Right atrium auricular region (tissue), 2 donors: Measurements from ENCODE around the gene SLX4IP. TPM values are rescaled to one million over a fixed set of nuclear protein-coding genes. Genes with fewer than 3 reads are reported as not detected.

Experiments used
- DNase-seq: peaks from one replicate; pipeline ENCODE4 v3.0.0-alpha.2; 2019; ENCODE audit warnings: low spot score
- H3K27ac ChIP-seq, 2 donors: fragments of 200-600 bp; sonication (generic); 1 replicate in 1 of 2; 2 replicates in 1 of 2; pipeline ENCODE4 v1.5.1; 2016 to 2019
- H3K27me3 ChIP-seq, 2 donors: fragments of 200-600 bp; sonication (generic); one replicate each; pipeline versions ENCODE4 v1.5.1 to v1.6.0; 2017 to 2019
- H3K36me3 ChIP-seq: fragments of 200-600 bp; sonication (generic); one replicate; pipeline ENCODE4 v1.5.1; 2016
- H3K4me1 ChIP-seq, 2 donors: fragments of 200-600 bp; sonication (generic); one replicate each; pipeline versions ENCODE4 v1.5.1 to v1.6.0; 2017 to 2019
- H3K4me3 ChIP-seq, 2 donors: fragments of 200-600 bp; sonication (generic); 1 replicate in 1 of 2; 2 replicates in 1 of 2; pipeline ENCODE4 v1.5.1; 2017 to 2019; ENCODE audit warnings: mild to moderate bottlenecking in 1 of 2, moderate library complexity in 1 of 2
- H3K9me3 ChIP-seq, 2 donors: fragments of 200-600 bp; sonication (generic); one replicate each; pipeline ENCODE4 v1.5.1; 2019
- CTCF ChIP-seq, 2 donors: fragments of 200-600 bp; sonication (generic); IDR thresholded peaks; one replicate each; pipeline ENCODE4 v1.5.1; 2019; ENCODE audit warnings: antibody characterized with exemption in 2 of 2
- total RNA-seq, 2 donors: library from RNA; depleted of rRNA; stranded (reverse); fragments of >200 nt; gene quantifications; one replicate each; pipeline ENCODE4 v1.1.0, GENCODE V29; 2016

The SLX4IP gene
- total RNA-seq, 2 donors from 2014 or later, result 1.1 to 2.0 TPM

DNA sequence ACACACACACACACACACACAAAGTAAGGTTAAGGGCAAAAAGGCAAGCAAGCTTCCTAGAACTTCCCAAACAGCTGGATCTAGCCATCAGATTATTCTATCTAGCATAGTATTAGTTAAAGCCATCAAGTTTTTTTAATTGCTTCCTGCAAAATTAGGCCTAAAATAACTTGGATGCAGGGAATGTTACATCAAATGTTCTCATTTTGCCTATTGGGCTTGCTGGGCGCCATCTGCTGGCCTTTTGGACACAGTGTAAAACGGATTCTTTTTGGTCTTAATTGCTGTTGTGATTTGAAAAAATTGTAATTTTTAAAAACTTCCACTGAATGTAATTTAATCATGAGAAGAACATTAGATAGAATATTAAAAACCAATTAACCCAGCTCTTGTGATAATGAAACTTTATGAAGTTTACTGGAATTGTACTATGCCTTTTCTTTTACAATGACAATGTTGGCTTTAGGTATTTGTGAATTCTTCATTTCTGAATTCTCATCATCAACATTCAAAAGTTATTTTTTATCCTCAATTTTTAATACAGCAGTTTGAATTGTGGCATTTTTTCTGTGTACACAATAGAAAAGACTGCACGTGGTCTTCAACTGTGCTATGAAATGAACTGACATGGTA is 7.9 kb upstream of the SLX4IP start:
- H3K4me3 ChIP-seq, result no peak overlapping the region
- TF ChIP-seq CTCF (IDR thresholded peaks at IDR 0.05), result peak; percentile 79 to 83
- no peaks in the 10 kb centered on the region for H3K27me3 ChIP-seq
- no peaks in the 10 kb centered on the region for H3K9me3 ChIP-seq
- no peaks in the 10 kb centered on the region for H3K36me3 ChIP-seq
- no peak overlapping the region for H3K27ac ChIP-seq
- DNase-seq, result no peak
- peaks cover 0 to 24% of the 10 kb centered on the region in 2 donors for H3K4me1 ChIP-seq

DNA sequence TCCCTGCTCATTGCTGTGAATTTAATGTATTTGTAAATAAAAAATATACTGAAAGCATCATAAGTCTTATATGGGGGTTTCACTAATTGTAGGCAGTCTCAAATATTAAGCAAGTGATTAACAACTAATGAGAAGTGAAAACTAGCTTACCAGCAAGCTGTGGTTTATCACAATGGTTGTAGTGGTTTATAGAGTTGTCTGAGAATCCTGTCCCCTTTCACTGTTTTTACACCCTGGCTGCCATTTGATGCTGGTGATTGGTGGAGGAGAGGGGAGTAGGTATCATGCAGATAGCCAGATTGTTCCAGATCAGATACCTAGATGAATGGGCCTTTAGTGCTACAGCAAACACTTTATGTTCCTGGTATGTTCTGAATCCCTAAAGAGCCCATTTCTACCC is 7.1 kb upstream of the SLX4IP start:
- no peak for TF ChIP-seq CTCF (IDR thresholded peaks at IDR 0.05)
- no peaks in the 10 kb centered on the region for H3K27me3 ChIP-seq
- H3K4me1 ChIP-seq, result peaks cover 0 to 32% of the 10 kb centered on the region in 2 donors
- H3K36me3 ChIP-seq, result no peaks in the 10 kb centered on the region
- H3K9me3 ChIP-seq, result no peaks in the 10 kb centered on the region
- no peak overlapping the region for H3K27ac ChIP-seq
- no peak for DNase-seq
- H3K4me3 ChIP-seq, result no peak overlapping the region

GRCh38 chr20:10429443-10429981 is 5.6 kb upstream of the SLX4IP start:
- no peak overlapping the region for H3K27ac ChIP-seq
- TF ChIP-seq CTCF (IDR thresholded peaks at IDR 0.05), result no peak
- no peak for DNase-seq
- H3K4me1 ChIP-seq, result peaks cover 0 to 37% of the 10 kb centered on the region in 2 donors
- H3K27me3 ChIP-seq, result no peaks in the 10 kb centered on the region
- H3K36me3 ChIP-seq, result no peaks in the 10 kb centered on the region
- no peaks in the 10 kb centered on the region for H3K9me3 ChIP-seq
- H3K4me3 ChIP-seq, result no peak overlapping the region

- H3K9me3 ChIP-seq, result no peaks in the 10 kb centered on the region
- H3K27me3 ChIP-seq, result no peaks in the 10 kb centered on the region
- H3K27ac ChIP-seq, result no peak overlapping the region
- no peak for TF ChIP-seq CTCF (IDR thresholded peaks at IDR 0.05)
- no peaks in the 10 kb centered on the region for H3K36me3 ChIP-seq
- H3K4me1 ChIP-seq, result peaks cover 0 to 37% of the 10 kb centered on the region in 2 donors
- H3K4me3 ChIP-seq, result no peak overlapping the region
- DNase-seq, result no peak
These were observed 5.1 kb upstream of the SLX4IP start for GRCh38 chr20:10430000-10430466.

GRCh38 chr20:10430704-10431103 is 4.4 kb upstream of the SLX4IP start:
- peaks cover 0 to 40% of the 10 kb centered on the region in 2 donors for H3K4me1 ChIP-seq
- no peak overlapping the region for H3K4me3 ChIP-seq
- H3K9me3 ChIP-seq, result no peaks in the 10 kb centered on the region
- no peak overlapping the region for H3K27ac ChIP-seq
- TF ChIP-seq CTCF (IDR thresholded peaks at IDR 0.05), result no peak
- DNase-seq, result no peak
- H3K36me3 ChIP-seq, result no peaks in the 10 kb centered on the region
- no peaks in the 10 kb centered on the region for H3K27me3 ChIP-seq
